K562 (cell line): ENCODE results near the gene MAMDC4. TPM values are rescaled to one million over a fixed set of nuclear protein-coding genes. Genes with fewer than 3 reads are reported as not detected.

ENCODE experiments used
- ATAC-seq: fragments of 200-7000 bp; cut with Tn5 transposase; 3 replicates; pipeline ENCODE4 v1.9.1; 2020; ENCODE audit warnings: moderate library complexity
- BruUV-seq: library from RNA; stranded (reverse); fragments of 400-500 nt; replicated peaks from 2 replicates; lab custom pipeline; 2021; lab: Mats Ljungman, UMichigan
- CTCF ChIA-PET: fragments of 300-600 bp; formaldehyde crosslinking; extraction: SDS; loops from one replicate; lab custom pipeline; 2021; ENCODE audit warnings: low intra/inter-chr PET ratio; lab: Yijun Ruan, JAX
- POLR2A ChIA-PET: fragments of 300-600, 350-650 bp; sonication (Branson Sonifier 250); formaldehyde crosslinking; extraction: SDS; loops from one replicate; lab custom pipeline; 2021; ENCODE audit warnings: antibody characterized with exemption, inconsistent platforms; lab: Yijun Ruan, JAX
- DNase-seq, 4 experiments: peaks; one replicate each; pipeline versions ENCODE4 v3.0.0 to v3.0.0-alpha.2; 2011 to 2018; ENCODE audit warnings: low spot score in 3 of 4, mixed read lengths in 3 of 4; ENCODE audit errors: extremely low read depth in 1 of 4
- FAIRE-seq: peaks from 2 replicates; lab custom pipeline; 2011; peaks lifted over from hg19 to GRCh38; lab: Jason Lieb, UNC
- H2AFZ ChIP-seq: 2 replicates; pipeline ENCODE4 v1.6.0; 2011; ENCODE audit warnings: low read depth, low read length, control low read depth, inconsistent platforms
- H3K27ac ChIP-seq: fragments of 200-600 bp; 3 replicates; pipeline ENCODE4 v1.8.0; 2011; ENCODE audit warnings: low read depth, mild to moderate bottlenecking, control low read depth, inconsistent platforms, low read length, moderate library complexity, mixed read lengths; ENCODE audit errors: extremely low read depth
- H3K27me3 ChIP-seq, 2 experiments: fragments of 300-600 bp in 1 of 2; 2 replicates in 1 of 2; 3 replicates in 1 of 2; pipeline versions ENCODE4 v1.6.0 to v1.8.0; 2011; ENCODE audit warnings: inconsistent platforms in 2 of 2, low read length in 2 of 2, mild to moderate bottlenecking in 1 of 2, mixed read lengths in 1 of 2, moderate library complexity in 1 of 2; ENCODE audit not compliant: control insufficient read depth in 2 of 2, insufficient read depth in 2 of 2
- H3K36me3 ChIP-seq: fragments of 300-600 bp; 3 replicates; pipeline ENCODE4 v1.8.0; 2011; ENCODE audit warnings: mild to moderate bottlenecking, low read length, inconsistent platforms; ENCODE audit not compliant: control insufficient read depth, insufficient read depth
- H3K4me1 ChIP-seq, 2 experiments: fragments of 200-600 bp in 1 of 2; replicated peaks in 1 of 2; 2 replicates in 1 of 2; 3 replicates in 1 of 2; pipeline versions ENCODE4 v1.5.1 to v1.8.0; 2011; ENCODE audit warnings: inconsistent platforms in 2 of 2, low read length in 2 of 2, mild to moderate bottlenecking in 1 of 2, mixed read lengths in 1 of 2, moderate library complexity in 1 of 2; ENCODE audit not compliant: control insufficient read depth in 2 of 2, insufficient read depth in 2 of 2
- H3K4me2 ChIP-seq: 2 replicates; pipeline ENCODE4 v1.6.1; 2011; ENCODE audit warnings: low read length, control low read depth, inconsistent platforms, mixed read lengths; ENCODE audit not compliant: insufficient read depth
- H3K4me3 ChIP-seq: fragments of 200-600 bp; sonication (generic), shearing (Covaris generic); 2 replicates; pipeline ENCODE4 v1.5.1; 2016; ENCODE audit warnings: control low read depth, inconsistent platforms
- H3K79me2 ChIP-seq: fragments of 200-600 bp; 3 replicates; pipeline ENCODE4 v1.8.0; 2011; ENCODE audit warnings: low read length, inconsistent platforms; ENCODE audit not compliant: control insufficient read depth, insufficient read depth
- H3K9ac ChIP-seq, 2 experiments: 2 replicates each; pipeline versions ENCODE4 v1.6.0 to v1.6.1; 2011; ENCODE audit warnings: low read depth in 2 of 2, low read length in 2 of 2, control low read depth in 1 of 2, inconsistent platforms in 1 of 2, mild to moderate bottlenecking in 1 of 2, mixed read lengths in 1 of 2; ENCODE audit not compliant: insufficient read depth in 1 of 2
- H3K9me1 ChIP-seq: one replicate; pipeline ENCODE4 v1.6.0; 2011; ENCODE audit warnings: inconsistent platforms, mild to moderate bottlenecking, low read length, moderate library complexity; ENCODE audit not compliant: control insufficient read depth, insufficient read depth
- H3K9me3 ChIP-seq: replicated peaks from 2 replicates; pipeline ENCODE4 v1.5.1; 2011; ENCODE audit warnings: low read depth, low read length, inconsistent platforms; ENCODE audit not compliant: control insufficient read depth, insufficient read depth
- H4K20me1 ChIP-seq: replicated peaks from 2 replicates; pipeline ENCODE4 v1.6.1; 2011; ENCODE audit warnings: low read length, inconsistent platforms, mixed read lengths; ENCODE audit not compliant: control insufficient read depth, insufficient read depth
- AFF4 ChIP-seq: sonication (generic); formaldehyde crosslinking; IDR thresholded peaks from 2 replicates; pipeline ENCODE4 v1.8.0; 2023; ENCODE audit warnings: mild to moderate bottlenecking, missing genetic modification reagents
- CREB3 ChIP-seq: fragments of 450-650 bp; conservative IDR thresholded peaks from 2 replicates; pipeline ENCODE4 v1.6.1; 2016; ENCODE audit warnings: missing genetic modification characterization, low read depth, mild to moderate bottlenecking, missing compliant biosample characterization, moderate library complexity
- E2F6 ChIP-seq, 2 experiments: IDR thresholded peaks; 2 replicates each; pipeline ENCODE4 v1.6.1; 2011; ENCODE audit warnings: borderline replicate concordance in 1 of 2, control low read depth in 1 of 2, low read depth in 1 of 2, low read length in 1 of 2, mild to moderate bottlenecking in 1 of 2, mixed read lengths in 1 of 2, moderate library complexity in 1 of 2; ENCODE audit not compliant: insufficient read depth in 1 of 2, insufficient read length in 1 of 2, poor library complexity in 1 of 2, severe bottlenecking in 1 of 2; ENCODE audit errors: extremely low read depth in 1 of 2
- FOXA3 ChIP-seq, 2 experiments: fragments of 450-650 bp in 1 of 2; sonication (generic) in 1 of 2; formaldehyde crosslinking; IDR thresholded peaks in 1 of 2; conservative IDR thresholded peaks in 1 of 2; 2 replicates each; pipeline versions ENCODE4 v1.4.0 to v1.8.0; 2020 to 2022; ENCODE audit warnings: mild to moderate bottlenecking in 2 of 2, missing genetic modification reagents in 1 of 2
- FOXO4 ChIP-seq: fragments of 450-650 bp; formaldehyde crosslinking; IDR thresholded peaks from 2 replicates; pipeline ENCODE4 v1.4.0; 2020; ENCODE audit warnings: mild to moderate bottlenecking, moderate library complexity
- FUS ChIP-seq: fragments of 200-400 bp; formaldehyde crosslinking; optimal IDR thresholded peaks from 2 replicates; pipeline ENCODE3; 2017; ENCODE audit warnings: low read depth, low read length
- IFI16 ChIP-seq: fragments of 250-450 bp; sonication (Bioruptor Pico); IDR thresholded peaks from 2 replicates; pipeline ENCODE4 v2.1.2; 2022; ENCODE audit warnings: mild to moderate bottlenecking, inconsistent platforms
- RBM34 ChIP-seq: fragments of 200-400 bp; formaldehyde crosslinking; IDR thresholded peaks from 2 replicates; pipeline ENCODE4 v1.6.1; 2018; ENCODE audit warnings: low read length, borderline replicate concordance; ENCODE audit not compliant: insufficient read depth
- TCF15 ChIP-seq: fragments of 250-450 bp; sonication (Bioruptor Pico); IDR thresholded peaks from 2 replicates; pipeline ENCODE4 v1.8.0; 2022; ENCODE audit warnings: moderate library complexity, mild to moderate bottlenecking, inconsistent platforms
- ZC3H4 ChIP-seq: sonication (generic); formaldehyde crosslinking; IDR thresholded peaks from 2 replicates; pipeline ENCODE4 v1.9.0; 2021; ENCODE audit warnings: missing genetic modification reagents, borderline replicate concordance
- ZNF408 ChIP-seq: fragments of 250-450 bp; sonication (Bioruptor Pico); IDR thresholded peaks from 2 replicates; pipeline ENCODE4 v1.4.0; 2020; ENCODE audit warnings: low read depth, mild to moderate bottlenecking, moderate library complexity
- ZNF586 ChIP-seq: fragments of 450-650 bp; formaldehyde crosslinking; conservative IDR thresholded peaks from 2 replicates; pipeline ENCODE4 v1.4.0; 2020; ENCODE audit warnings: mild to moderate bottlenecking, moderate library complexity
- ZNF589 ChIP-seq: fragments of 200-800 bp; sonication (Bioruptor generic); IDR thresholded peaks from 2 replicates; pipeline ENCODE4 v1.6.1; 2016; ENCODE audit warnings: low read depth, missing genetic modification characterization, missing compliant biosample characterization
- WGBS: fragments of 100-300 bp; shearing (Covaris generic); methylation state at CpG from one replicate; pipeline ENCODE4 v1.1.6; 2016; ENCODE audit warnings: low coverage, mixed read lengths; ENCODE audit not compliant: insufficient coverage; ENCODE audit errors: missing lambda C conversion rate; 5-methylcytosine and 5-hydroxymethylcytosine counted together
- in situ Hi-C: fragments of 300-500 bp; cut with MboI; formaldehyde crosslinking; loops from 4 replicates; pipeline ENCODE4 v1.15.0; 2018; ENCODE audit warnings: inconsistent platforms, mixed read lengths
- intact Hi-C: fragments of 100-400 bp; cut with micrococcal nuclease; formaldehyde crosslinking; loops from 2 replicates; pipeline ENCODE4 v1.14.2; 2022
- polyA plus RNA-seq, 8 experiments: library from polyadenylated mRNA; depleted of rRNA in 4 of 8; stranded (reverse) in 5 of 8; unstranded in 3 of 8; fragments of >200 nt; fragmentation: Nextera tagmentation in 2 of 8; fragmentation: Illumina TruSeq in 1 of 8; extraction: Ambion mirVana in 2 of 8; extraction: Trizol in 1 of 8; gene quantifications; 2 replicates each; pipeline versions ENCODE4 v1.2.1 to v1.2.3, GENCODE V29; 2011 to 2014; ENCODE audit warnings: inconsistent platforms in 1 of 8, missing spikeins in 1 of 8
- total RNA-seq, 7 experiments: library from RNA; depleted of rRNA in 6 of 7; stranded (reverse); fragments of >200 nt in 6 of 7; fragmentation: Illumina TruSeq in 2 of 7; extraction: Trizol in 2 of 7; gene quantifications; 2 replicates each; pipeline versions ENCODE4 v1.2.1 to v1.2.3, GENCODE V29; 2011 to 2021; ENCODE audit warnings: low replicate concordance in 1 of 7

MAMDC4 gene
- total and polyA plus RNA-seq, 9 of the 15 experiments (the other 6 are each of a cell fraction or from before 2014, with no cell fraction given), result 0.03 to 10.8 (median 1.5) TPM

GRCh38 chr9:136829412-136829811 lies 22.7 kb upstream of the MAMDC4 start:
- intact Hi-C loops (no loop called here), in situ Hi-C loops (no loop called here)
- H3K9me3 ChIP-seq, result no peaks in the 10 kb centered on the region
- CTCF ChIA-PET, result no interaction called here
- POLR2A ChIA-PET, result interaction anchor here (0.8 to 1.2 kb wide), 2 partner anchors 11 to 13 kb away, joined by 3 read pairs; partner anchors contain the start of gene AJM1
- no peaks in the 10 kb centered on the region for H3K79me2 ChIP-seq
- no peak for ATAC-seq
- H3K27me3 ChIP-seq, result no peaks in the 10 kb centered on the region
- DNase-seq, result no peak
- H3K27ac ChIP-seq, result no peak overlapping the region
- no peak overlapping the region for H2AFZ ChIP-seq
- no peak overlapping the region for H3K4me2 ChIP-seq
- H3K4me1 ChIP-seq, result peaks cover 0 to 51% of the 10 kb centered on the region in 2 experiments; a peak in 2 of 5 replicates
- H3K9me1 ChIP-seq, result peaks cover 3% of the 10 kb centered on the region
- no peak for FAIRE-seq
- no peak overlapping the region; a peak in 1 of 4 replicates for H3K9ac ChIP-seq
- 96% methylated on average over 12 of the region's 14 CpGs for WGBS
- peaks cover 92% of the 10 kb centered on the region for H3K36me3 ChIP-seq
- no peaks in the 10 kb centered on the region; the same call in 1 of the 2 replicates for H4K20me1 ChIP-seq
- no peak overlapping the region for H3K4me3 ChIP-seq
- no TSS peak for BruUV-seq
- TF ChIP-seq CREB3 (tag) (no peak), ZNF408 (CRISPR knock-in tag) (no peak), TCF15 (CRISPR knock-in tag) (no peak), E2F6 (IDR thresholded peaks at IDR 0.05; ENCODE audit: borderline replicate concordance in 1 of 2, extremely low read depth in 1 of 2, insufficient read depth in 1 of 2, insufficient read length in 1 of 2, low read depth in 1 of 2, low read length in 1 of 2, poor library complexity in 1 of 2, severe bottlenecking in 1 of 2) (no peak), FOXO4 (CRISPR knock-in tag) (no peak), RBM34 (no peak), ZNF586 (CRISPR knock-in tag) (no peak), ZNF589 (CRISPR knock-in tag) (no peak), IFI16 (CRISPR knock-in tag) (no peak), AFF4 (CRISPR knock-in tag) (no peak), FUS (no peak), FOXA3 (CRISPR knock-in tag; conservative IDR thresholded peaks at IDR 0.05 in 1 of 2, IDR thresholded peaks at IDR 0.05 in 1 of 2) (no peak), ZC3H4 (CRISPR knock-in tag) (no peak)
